Ovary (tissue), 3 donors: ENCODE data around the gene AURKA.

ENCODE experiments used
- CTCF ChIP-seq, 3 donors: fragments of 450-650 bp in 2 of 3; fragments of 200-600 bp in 1 of 3; IDR thresholded peaks; one replicate each; pipeline versions ENCODE4 v1.5.1 to v1.8.0; 2016 to 2022; ENCODE audit warnings: antibody characterized with exemption in 3 of 3, mild to moderate bottlenecking in 1 of 3
- POLR2A ChIP-seq: fragments of 450-650 bp; IDR thresholded peaks from one replicate; pipeline ENCODE4 v1.6.1; 2017; ENCODE audit warnings: antibody characterized with exemption, mild to moderate bottlenecking, moderate library complexity
- donor health status: DM: no; HTN: no; CAD: no.

- TF ChIP-seq CTCF (IDR thresholded peaks at IDR 0.05), result no peak
- TF ChIP-seq POLR2A, result no peak
These were observed 26.4 kb upstream of the AURKA start for GRCh38 chr20:56418385-56418861.
